Memory B cell (primary cell): ENCODE data around the gene ZP2.
A peak's percentile ranks its signal among the peaks of the same experiment; 100 is the strongest.
"Not testable (repeated sequence)": the region's sequence is repeated elsewhere in the genome, so short reads cannot be mapped to it uniquely, and the experiment has no call there.

Experiments used
- ATAC-seq: fragments of 150-1000 bp; cut with Tn5 transposase; 2 replicates; pipeline ENCODE4 v1.10.0; 2021; ENCODE audit warnings: low read depth, mild to moderate bottlenecking, moderate library complexity
- DNase-seq, 2 donors: peaks; one replicate each; pipeline ENCODE4 v3.0.0; 2022; ENCODE audit warnings: low spot score in 2 of 2
- H3K27ac Mint-ChIP-seq: one replicate; pipeline ENCODE4 v1.8.0; 2022; ENCODE audit warnings: mild to moderate bottlenecking, moderate library complexity, mixed read lengths
- H3K27me3 Mint-ChIP-seq: one replicate; pipeline ENCODE4 v1.8.0; 2022; ENCODE audit warnings: mixed read lengths
- H3K36me3 Mint-ChIP-seq: one replicate; pipeline ENCODE4 v1.8.0; 2022; ENCODE audit warnings: mild to moderate bottlenecking, mixed read lengths
- H3K4me1 Mint-ChIP-seq: one replicate; pipeline ENCODE4 v1.8.0; 2022; ENCODE audit warnings: mixed read lengths
- H3K4me3 Mint-ChIP-seq: one replicate; pipeline ENCODE4 v1.8.0; 2022; ENCODE audit warnings: mild to moderate bottlenecking, moderate library complexity, mixed read lengths
- H3K9me3 Mint-ChIP-seq: one replicate; pipeline ENCODE4 v1.8.0; 2022; ENCODE audit warnings: mixed read lengths

The ZP2 gene

DNA sequence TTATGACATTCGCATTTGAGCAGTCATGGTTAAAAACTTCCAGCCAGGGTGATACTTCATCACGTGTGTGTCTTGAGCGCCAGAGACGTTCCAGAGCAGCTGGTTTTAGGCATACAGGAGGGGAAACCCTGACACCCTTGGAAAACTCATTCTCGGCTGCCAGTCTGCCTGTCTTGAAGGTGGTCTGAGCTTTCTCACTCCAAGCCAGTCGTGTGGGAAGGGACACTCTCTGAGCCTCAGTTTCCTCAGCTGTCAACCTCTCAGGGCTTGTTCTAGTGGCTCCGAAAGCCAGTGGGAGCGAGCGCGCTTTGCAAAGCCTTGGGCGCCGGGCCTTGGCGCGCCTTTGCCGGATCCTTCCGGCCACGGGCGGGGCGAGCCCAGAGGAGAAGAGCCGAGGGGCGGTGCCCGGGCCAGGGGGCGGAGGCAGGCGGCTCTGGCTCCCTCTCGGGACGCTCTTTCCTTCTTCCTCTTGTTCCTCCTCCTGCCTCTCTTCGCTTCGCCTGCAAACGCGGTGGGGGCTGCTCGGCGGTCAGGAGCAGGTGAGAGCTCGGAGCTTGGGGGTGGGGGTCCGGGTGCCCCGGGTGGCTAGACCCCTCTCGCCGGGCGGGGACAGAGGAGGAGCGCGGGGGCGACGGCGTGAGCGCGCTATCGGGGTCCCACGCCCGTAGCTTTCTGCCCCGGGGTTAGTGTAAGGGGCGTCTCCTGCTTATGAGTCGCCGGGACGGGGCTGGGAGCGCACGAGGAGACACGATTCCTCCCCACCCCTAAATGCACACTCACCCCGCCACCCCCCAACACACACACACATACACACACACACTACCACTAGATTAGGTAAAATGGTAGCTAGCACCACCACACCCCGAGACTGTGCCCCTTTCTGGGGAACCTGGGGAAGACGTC is 52.9 kb downstream of the ZP2 start, which contains the start of gene LDAF1:
LDAF1 (plus strand) TSS at position 467 of the 903 bp plus-strand sequence. CDS start 2,509 bp downstream, outside the sequence.
- Mint-ChIP-seq H3K27ac (peak within 1 kb of the TSS; percentile 91), H3K36me3 (peaks cover 11% of the 10 kb centered on the region), H3K4me1 (peaks cover 20% of the 10 kb centered on the region), H3K4me3 (peak within 1 kb of the TSS; percentile 97), H3K27me3 (no peaks in the 10 kb centered on the region), H3K9me3 (no peaks in the 10 kb centered on the region)
- peak; percentile 65 to 75 for DNase-seq
- peak; percentile 89 for ATAC-seq

DNA sequence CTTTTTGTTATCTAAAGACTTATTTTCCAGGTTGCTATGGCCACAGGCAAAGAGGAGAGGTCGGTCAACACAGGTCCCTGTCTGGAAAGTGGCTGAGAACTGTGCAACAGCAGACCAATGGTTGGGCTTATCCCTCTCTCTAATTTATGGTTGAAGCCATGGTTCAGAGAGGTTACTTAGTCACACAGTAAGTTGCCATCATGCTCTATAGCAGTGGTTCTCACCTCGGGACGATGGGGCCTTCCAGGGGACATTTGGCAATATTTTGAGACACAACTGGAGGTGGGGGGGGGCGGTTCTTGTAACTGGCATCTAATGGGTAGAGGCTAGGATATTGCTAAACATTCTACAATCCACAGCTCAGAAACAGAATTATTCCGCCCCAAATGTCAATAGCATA is 53.7 kb downstream of the ZP2 start:
- no peak for DNase-seq
- H3K4me1 Mint-ChIP-seq = peaks cover 17% of the 10 kb centered on the region
- peak overlapping the region; percentile 97 for H3K4me3 Mint-ChIP-seq
- peaks cover 7% of the 10 kb centered on the region for H3K36me3 Mint-ChIP-seq
- H3K27ac Mint-ChIP-seq = no peak overlapping the region
- ATAC-seq = no peak
- H3K9me3 Mint-ChIP-seq = no peaks in the 10 kb centered on the region
- no peaks in the 10 kb centered on the region for H3K27me3 Mint-ChIP-seq

DNA sequence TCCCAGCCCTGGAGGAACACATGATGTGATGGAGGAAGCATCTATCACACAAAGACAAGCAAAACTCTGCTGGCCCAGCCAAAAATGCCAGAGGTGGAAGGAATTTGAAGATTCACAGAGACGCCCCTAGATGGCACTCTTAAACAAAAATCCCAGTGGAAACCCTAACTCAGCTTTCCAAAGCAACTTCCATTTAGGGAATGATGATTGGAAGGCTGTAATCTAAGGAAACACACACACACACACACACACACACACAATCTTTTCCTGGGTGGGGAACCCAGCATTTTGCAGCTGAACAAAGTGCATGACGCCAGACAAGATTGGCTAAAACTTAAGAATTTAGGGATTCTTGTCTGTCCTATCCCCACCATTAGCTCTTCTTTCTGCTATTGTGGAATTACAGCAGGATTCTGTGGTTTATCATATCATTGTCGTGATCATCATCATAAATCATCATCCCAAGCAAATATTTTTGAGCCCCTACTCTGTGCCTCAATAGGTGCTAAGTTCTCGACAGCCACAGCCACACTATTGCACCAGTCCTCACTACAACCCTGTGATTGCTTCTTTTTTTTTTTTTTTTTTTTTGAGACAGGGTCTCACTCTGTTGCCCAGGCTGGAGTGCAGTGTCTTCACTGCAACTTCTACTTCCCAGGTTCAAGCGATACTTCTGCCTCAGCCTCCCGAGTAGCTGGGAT is 54.5 kb downstream of the ZP2 start:
- DNase-seq (no peak), ATAC-seq (no peak)
- Mint-ChIP-seq H3K27ac (no peak overlapping the region), H3K27me3 (no peaks in the 10 kb centered on the region), H3K9me3 (no peaks in the 10 kb centered on the region), H3K4me1 (peaks cover 17% of the 10 kb centered on the region), H3K4me3 (no peak overlapping the region), H3K36me3 (peaks cover 5% of the 10 kb centered on the region)

- not testable (repeated sequence) for DNase-seq, ATAC-seq, H3K9me3 Mint-ChIP-seq, H3K27ac Mint-ChIP-seq, H3K27me3 Mint-ChIP-seq, H3K36me3 Mint-ChIP-seq, H3K4me3 Mint-ChIP-seq
- peaks cover 14% of the 10 kb centered on the region for H3K4me1 Mint-ChIP-seq
Observed at GRCh38 chr16:21156011-21156410, 55.4 kb downstream of the ZP2 start.

DNA sequence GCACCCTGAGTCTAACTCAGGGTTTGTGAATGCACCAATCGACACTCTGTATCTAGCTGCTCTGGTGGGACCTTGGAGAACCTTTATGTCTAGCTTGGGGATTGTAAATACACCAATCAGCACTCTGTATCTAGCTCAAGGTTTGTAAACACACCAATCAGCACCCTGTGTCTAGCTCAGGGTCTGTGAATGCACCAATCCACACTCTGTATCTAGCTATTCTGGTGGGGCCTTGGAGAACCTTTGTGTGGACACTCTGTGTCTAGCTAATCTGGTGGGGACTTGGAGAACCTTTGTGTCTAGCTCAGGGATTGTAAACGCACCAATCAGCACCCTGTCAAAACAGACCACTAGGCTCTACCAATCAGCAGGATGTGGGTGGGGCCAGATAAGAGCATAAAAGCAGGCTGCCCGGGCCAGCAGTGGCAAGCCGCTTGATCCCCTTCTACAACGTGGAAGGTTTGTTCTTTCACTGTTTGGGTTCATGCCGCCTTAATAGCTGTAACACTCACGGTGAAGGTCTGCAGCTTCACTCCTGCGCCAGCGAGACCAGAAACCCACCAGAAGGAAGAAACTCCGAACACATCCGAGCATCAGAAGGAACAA is 58.1 kb downstream of the ZP2 start:
- ATAC-seq, H3K4me3 Mint-ChIP-seq, H3K27me3 Mint-ChIP-seq, H3K27ac Mint-ChIP-seq, H3K9me3 Mint-ChIP-seq, H3K36me3 Mint-ChIP-seq, DNase-seq, H3K4me1 Mint-ChIP-seq: not testable (repeated sequence)

GRCh38 chr16:21152160-21153030 is 59.0 kb downstream of the ZP2 start:
- H3K27ac Mint-ChIP-seq, DNase-seq, H3K9me3 Mint-ChIP-seq, H3K4me1 Mint-ChIP-seq, H3K27me3 Mint-ChIP-seq, ATAC-seq, H3K4me3 Mint-ChIP-seq, H3K36me3 Mint-ChIP-seq: not testable (repeated sequence)

- peaks cover 3% of the 10 kb centered on the region for H3K27me3 Mint-ChIP-seq
- H3K4me3 Mint-ChIP-seq = no peak within 1 kb of the TSS
- DNase-seq (no peak), ATAC-seq (no peak)
- H3K4me1 Mint-ChIP-seq = peaks cover 3% of the 10 kb centered on the region
- H3K9me3 Mint-ChIP-seq = no peaks in the 10 kb centered on the region
- H3K36me3 Mint-ChIP-seq = no peaks in the 10 kb centered on the region
- H3K27ac Mint-ChIP-seq = no peak within 1 kb of the TSS
Observed at GRCh38 chr16:21150375-21151001, 60.9 kb downstream of the ZP2 start, which contains the start of gene DNAH3. TSS of gene DNAH3 (minus strand) at chr16:21150846. CDS start at chr16:21150319, 527 bp downstream.
